Activated naive CD8-positive, alpha-beta T cell treated with anti-CD3 and anti-CD28 coated beads, Interleukin-2, amount 50 U/mL, for 16 hours (primary cell): ENCODE measurements around the gene ITGB2.

Experiments
- DNase-seq: peaks from one replicate; pipeline ENCODE4 v3.0.0-alpha.2; 2020; ENCODE audit warnings: low read depth, low spot score

Gene ITGB2

DNA sequence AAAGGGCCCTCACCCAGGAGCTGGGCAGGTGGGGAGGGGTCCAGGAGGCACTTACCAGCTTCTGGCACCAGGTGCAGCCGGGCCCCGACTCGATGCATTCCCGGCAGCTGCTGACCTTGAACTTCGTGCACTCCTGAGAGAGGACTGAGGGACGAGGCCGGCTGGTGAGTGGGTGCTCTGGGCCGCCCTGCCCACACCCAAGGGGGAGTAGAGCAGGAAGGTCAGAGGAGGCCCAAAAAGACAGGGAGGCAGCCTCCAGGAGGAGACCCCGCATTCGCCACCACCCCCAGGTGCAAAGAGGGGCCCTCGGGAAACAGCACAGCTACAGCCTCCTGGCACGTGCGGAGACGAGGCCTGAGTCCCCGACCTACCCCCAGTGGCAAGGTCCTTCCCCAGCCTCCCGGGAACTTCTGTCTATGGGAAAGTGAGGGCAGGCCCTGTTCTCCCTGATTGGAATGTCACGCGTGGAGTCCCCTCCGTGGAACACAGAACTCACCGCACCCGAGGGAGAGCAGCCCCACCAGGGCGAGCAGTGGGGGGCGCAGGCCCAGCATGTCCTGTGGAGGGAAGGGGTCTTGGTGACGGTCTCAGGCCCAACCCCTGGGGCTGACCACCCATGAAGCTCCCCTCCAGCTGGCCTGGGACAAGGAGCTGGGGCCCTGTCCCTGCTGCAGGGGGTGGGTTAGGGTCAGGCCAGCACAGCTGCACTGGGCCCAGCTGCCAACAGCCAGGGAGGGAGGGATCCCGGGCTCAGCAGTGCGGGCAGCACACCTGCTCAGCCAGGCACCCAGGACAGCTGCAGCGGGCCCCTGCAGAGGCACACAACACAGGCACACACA lies 10.3 kb downstream of the ITGB2 start:
- no peak for DNase-seq

DNA sequence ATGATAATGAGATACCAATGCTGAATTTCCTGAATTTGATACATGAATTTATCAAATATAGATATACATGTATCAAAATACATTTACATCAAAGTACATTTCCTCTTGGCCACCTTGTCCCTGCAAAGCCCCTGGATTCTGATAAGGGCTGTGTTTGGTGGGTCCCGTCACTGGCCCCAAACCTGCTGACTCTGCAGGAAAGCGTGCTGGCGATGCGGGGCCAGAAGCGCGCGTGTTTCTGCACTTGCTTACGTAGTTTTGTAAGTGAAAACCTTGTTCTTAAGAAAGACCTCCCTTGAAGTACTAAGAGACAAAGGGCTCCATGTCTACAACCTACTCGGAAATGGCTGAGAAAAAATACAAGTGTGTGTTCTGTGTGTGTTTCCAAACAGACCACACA lies 11.0 kb downstream of the ITGB2 start:
- no peak for DNase-seq

DNA sequence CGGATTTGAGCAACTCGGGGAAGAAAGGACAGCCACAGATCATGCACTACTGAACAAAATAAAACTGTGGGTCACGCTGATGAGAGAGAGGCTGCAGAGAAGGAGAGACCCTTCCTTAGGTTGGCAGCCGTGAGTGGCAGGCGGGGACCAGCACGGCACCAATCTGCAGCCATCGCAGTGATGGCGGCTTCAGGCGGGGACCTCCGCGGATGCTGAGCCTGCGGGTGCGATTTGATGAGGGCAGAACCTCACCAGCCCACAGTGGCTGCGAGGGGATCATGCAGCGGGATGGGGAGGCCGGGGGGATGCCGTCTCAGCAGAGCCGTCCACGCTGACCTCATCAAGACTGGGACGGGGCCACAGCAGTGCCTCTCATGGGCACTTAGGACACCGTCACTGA lies 11.8 kb downstream of the ITGB2 start:
- no peak for DNase-seq

DNA sequence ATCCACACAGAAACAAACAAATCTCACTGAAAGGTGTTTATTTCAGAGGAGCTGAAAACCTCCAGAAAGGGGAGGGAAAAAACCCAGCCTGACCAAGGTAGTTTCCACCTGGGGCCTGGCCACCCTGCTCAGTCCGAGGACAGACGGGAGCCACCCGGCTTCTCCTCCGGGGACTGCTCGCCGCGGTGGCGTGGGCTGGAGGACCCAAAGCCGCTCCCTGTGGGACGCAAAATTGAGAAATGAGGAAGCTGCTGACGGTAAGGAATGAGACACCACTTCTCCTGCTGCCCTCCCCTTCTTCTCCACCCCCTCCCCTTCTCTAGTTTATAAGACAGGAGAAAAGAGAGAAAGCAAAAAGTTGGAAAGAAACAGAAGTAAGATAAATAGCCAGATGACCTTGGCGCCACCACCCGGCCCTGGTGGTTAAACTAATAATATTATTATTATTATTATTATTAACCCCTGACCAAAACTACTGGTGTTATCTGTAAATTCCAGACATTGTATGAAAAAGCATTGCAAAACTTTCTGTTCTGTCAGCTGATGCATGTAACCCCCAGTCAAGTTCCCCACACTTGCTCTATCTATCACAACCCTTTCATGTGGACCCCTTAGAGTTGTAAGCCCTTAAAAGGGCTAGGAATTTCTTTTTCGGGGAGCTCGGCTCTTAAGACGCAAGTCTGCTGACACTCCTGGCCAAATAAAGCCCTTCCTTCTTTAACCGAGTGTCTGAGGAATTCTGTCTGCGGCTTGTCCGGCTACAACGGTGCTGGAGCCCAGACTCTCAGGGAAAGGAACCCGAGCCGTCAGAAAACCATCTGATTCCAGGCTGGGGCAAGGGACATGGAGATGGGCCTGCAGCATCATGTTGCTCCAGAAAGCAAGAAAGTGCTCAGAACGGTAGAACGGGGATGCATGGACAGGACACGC lies 12.5 kb downstream of the ITGB2 start:
- no peak for DNase-seq

GRCh38 chr21:44907225-44907965 lies 13.3 kb downstream of the ITGB2 start:
- DNase-seq: no peak

DNA sequence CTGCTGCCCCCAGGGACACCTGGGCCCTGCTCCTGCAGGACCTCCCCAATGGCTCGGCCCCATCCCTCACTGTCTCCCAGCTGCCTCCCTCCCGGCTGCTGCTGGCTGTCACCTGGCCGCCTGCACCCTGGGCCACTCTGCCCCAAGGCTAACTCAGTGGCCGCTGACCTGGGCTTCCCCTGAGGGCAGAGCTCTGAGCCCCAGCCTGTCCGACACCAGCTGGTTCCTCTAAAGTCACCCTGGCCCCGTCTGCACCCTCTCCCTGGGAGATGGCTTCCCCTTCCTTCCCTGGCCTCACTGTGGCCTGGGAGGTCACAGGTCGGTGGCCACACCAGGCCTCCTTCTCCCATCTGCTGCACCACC lies 15.0 kb downstream of the ITGB2 start:
- DNase-seq: no peak

DNA sequence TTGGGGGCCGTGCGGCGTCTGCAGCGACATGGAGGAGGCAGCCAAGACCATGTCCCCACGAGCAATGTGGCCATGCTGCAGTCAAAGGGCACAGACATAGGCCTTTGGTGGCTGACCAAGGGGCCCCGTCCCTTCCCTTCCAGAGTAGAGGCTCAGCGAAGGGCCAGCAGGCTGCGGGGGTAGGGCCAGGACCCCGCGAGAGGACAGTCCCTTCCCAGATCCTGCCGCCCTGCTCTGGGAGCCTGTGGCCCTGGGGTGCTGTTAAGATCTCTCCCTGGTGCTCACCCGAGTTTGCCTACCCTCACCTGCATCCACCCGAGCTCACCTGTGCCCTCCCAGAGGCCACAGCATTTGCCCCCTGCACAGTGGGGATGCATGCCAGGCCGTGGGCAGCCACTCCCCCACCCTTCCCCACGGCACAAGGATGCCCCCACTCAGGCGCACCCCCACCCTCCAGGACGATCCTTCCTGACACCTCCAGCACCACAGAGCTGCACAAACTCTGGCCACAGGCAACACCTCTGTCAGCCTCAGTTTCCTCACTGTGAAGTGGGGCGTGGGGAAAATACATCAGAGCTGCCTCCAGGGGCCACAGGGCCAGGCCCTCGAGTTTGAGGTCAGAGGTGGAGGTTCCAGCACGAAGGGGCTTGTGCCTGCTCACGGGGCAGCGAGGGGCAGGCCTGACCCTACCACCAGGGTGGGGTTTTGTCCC lies 15.5 kb downstream of the ITGB2 start:
- DNase-seq: no peak

GRCh38 chr21:44904141-44904923 lies 16.4 kb downstream of the ITGB2 start:
- DNase-seq: no peak

DNA sequence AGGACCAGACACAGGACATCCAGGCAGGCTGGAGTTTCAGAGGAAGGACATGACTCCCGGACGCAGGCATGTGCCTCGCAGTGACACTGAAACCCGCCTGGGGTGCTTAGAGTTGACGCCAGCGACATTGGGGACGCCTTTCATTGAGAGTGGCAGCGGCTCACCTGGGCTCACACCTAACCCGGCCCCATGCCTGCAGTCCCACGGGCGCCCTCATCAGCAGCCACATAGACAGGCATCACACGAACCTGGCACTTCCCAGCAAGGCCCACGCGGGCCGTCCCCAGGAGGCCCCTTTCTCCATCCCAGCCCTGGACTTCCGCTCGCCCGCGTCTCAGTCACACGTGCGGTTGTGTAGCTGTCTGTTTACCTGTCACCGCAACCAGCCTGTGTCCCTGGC lies 17.0 kb downstream of the ITGB2 start:
- DNase-seq: no peak

DNA sequence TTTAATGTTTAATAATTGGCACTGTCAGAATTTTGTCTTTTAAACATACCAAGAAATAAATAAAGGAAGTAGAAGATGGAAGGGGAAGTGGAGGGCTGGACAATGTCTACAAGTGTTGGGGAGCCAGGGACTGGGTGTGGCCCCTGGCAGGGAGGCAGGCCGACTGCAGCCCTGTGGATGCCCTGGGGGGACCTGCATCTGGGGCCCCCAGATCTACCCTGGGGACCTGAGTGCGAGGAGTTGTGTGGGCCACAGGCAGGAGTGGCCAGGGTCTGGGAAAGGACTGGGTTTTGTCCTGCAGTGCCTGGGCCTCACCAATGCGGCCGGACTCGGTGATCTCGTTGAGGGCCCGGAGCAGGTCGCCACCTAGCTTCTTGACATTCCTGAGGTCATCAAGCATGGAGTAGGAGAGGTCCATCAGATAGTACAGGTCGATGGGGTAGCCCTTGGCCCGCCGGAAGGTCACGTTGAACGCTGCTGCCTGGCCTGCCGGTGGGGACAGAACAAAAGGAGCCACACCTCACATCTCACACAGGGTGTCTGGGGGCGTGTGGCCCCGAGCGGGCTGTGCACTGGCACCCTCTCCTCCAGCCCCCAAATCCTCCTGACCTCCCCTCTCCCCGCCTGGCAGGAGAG lies 17.5 kb downstream of the ITGB2 start:
- no peak for DNase-seq

DNA sequence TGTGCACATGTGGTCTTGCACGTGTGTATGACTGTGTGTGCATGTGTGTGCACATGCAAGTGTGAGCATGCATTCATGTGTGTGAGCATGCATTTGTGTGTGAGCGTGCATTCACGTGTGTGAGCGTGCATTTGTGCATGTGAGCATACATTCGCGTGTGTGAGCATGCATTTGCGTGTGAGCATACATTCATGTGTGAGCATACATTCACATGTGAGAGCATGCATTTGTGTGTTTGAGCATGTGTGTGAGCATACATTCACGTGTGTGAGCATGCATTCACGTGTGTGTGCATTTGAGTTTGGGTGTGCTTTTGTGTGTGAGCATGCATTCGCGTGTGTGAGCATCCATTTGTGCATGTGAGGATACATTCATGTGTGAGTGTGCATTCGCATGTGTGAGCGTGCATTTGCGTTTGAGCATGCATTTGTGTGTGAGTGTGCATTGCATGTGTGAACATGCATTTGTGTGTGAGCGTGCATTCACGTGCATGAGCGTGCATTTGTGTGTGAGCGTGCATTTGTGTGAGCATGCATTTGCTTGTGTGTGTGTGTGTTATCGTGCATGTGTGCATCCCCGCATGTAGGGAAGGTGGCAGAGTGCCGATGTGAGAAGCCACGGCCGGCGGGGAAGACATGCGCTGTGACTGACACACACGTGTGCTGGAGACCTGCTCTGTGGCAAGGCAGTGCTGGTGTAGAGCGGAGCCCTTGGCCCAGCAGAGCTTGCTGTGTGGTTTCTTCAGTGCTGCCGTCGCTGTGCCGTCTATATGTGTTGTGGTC lies 18.2 kb downstream of the ITGB2 start:
- DNase-seq: no peak

DNA sequence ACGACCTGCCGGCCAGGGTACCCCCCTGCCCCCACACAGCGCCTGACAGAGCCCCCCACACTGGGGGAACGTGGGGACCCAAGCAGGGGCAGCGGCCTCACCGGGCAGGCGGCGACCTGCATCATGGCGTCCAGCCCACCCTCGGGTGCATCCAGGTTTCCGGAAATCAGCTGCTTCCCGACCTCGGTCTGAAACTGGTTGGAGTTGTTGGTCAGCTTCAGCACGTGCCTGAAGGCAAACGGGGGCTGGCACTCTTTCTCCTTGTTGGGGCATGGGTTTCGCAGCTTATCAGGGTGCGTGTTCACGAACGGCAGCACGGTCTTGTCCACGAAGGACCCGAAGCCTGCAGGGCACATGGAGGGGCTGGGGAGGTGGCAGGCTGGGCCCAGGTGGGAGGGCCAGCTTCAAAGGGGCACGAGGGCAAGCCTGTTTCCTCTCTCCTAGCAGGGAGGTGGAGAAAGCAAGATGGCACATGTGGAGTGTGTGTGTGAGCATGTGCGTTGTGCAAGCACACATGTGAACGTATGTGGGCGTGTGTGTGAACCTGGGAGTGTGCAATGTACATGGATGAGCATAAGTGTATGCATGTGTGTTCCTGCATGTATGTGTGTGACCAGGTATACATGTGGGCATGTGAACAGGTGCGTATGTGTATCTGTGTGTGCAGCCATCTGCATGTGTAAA lies 19.2 kb downstream of the ITGB2 start:
- DNase-seq: no peak

- DNase-seq: no peak
Observed at GRCh38 chr21:44900559-44901251, 20.0 kb downstream of the ITGB2 start.

DNA sequence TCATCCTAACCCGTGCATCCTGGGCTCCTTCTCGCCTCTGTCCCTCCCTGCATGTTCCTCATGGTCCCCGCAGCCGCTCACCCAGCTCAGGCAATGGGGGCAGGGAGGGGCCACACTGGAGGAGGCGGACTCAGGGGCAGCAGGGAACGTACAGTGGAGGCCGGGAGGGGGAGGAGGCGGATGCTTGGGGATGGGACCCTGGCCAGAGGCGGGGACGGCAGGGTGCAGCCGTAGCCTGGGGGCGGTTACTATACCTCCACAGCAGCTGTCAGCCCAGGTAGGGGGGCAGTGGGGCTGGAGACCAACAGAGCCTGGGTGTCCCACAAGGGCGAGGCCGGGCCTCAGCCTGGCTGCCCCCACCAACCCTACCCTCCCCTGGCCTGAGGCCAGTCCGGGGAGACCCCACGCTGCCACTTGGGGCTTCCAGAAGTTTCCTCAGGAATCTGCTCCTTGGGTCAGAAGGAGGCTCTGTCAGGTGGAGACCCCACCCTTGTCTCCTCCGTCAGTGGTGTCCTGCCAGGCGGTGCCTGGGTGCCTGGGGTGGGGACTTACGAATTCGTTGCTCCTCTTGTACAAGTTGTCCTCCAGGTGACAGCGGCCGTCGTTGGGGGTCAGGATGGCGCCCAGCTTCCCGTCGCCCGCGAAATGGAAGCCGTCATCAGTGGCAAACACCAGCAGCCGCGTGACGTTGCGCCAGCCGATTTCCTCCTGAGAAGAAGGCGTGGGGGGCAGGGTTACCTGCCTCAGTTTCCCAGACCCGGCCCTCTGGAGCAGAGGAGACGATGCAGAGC lies 20.7 kb downstream of the ITGB2 start:
- DNase-seq: no peak

DNA sequence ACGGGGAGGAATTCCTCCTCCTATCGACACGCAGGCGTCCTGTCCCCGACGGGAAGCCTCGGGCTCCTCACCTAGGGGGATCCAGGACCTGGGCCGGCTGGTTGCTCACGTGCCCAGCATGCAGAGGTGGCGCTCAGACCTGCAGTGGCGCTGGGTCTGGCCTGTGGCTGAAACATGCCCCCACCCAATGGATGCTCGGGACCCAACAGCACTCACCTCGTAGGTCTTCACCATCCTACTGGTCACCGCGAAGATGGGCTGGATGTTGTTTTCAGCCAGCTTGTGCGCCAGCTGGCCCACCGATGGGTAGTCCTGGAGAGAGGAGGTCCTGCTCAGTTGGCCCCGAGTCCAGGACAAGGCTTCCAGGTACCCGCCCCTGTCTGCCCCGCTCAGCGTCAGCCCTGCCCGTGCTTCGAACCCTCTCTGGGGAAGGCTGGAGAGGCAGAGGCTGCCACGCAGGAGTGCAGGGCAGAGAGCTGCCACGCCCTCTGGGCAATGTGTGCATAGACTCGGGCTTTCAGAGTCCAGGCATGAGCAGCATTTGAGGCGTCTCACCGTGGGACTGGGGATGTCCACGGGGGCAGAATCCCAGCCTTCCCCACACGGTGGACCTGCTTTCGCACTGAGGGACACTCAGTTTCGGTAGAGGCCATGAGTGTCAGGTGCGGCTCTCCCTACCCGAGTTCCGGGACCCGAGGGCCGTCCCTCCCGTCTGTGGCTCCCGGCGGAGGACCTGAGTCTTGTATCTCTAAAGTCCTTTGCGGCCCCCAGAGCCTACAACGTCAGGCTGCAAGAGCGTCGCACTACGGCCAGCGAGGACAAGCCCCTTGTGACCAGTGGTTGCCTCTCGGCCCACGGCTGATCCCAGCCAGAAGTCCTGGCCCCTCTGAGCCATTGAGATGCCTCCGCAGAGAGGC lies 21.6 kb downstream of the ITGB2 start:
- no peak for DNase-seq

- DNase-seq: no peak
Observed at GRCh38 chr21:44898011-44898488, 22.6 kb downstream of the ITGB2 start.
